HG02840 (cell line): ENCODE measurements around the gene KIAA1217.

Experiments used
- ATAC-seq: cut with Tn5 transposase; IDR thresholded peaks from one replicate; pipeline ENCODE4 v1.9.1; 2021; ENCODE audit warnings: mild to moderate bottlenecking, moderate library complexity, moderate number of reproducible peaks; ENCODE audit not compliant: unreplicated experiment, low FRiP score

KIAA1217 gene

DNA sequence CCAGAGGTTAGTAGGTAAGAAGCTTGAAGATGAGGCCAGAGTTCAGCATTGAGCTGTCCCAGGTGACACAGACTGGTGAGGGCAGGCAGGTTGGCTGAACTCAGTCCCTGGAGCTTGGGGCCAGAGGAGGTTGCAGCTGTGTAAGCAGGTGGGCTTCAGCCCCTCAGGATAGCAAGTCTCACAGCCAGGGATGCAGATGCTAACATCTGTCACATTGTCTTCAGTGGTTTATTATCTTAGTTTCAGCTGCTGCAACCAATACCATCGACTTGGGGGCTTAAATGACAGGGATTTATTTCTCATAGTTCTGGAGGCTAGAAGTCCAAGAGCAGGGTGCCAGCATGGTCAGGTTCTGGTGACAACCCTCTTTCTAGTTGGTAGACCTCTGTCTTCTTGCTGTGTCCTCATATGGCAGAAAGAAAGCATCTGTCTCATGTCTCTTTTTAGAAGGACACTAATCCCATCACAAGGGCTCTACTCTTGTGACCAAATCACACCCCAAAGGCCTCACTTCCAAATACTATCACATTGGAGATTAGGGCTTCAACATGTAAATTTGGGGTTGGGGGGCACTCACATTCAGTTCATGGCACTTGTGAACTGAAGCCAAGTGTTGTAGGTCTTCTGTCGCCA is 146.2 kb downstream of the KIAA1217 start:
- ATAC-seq, result no peak

DNA sequence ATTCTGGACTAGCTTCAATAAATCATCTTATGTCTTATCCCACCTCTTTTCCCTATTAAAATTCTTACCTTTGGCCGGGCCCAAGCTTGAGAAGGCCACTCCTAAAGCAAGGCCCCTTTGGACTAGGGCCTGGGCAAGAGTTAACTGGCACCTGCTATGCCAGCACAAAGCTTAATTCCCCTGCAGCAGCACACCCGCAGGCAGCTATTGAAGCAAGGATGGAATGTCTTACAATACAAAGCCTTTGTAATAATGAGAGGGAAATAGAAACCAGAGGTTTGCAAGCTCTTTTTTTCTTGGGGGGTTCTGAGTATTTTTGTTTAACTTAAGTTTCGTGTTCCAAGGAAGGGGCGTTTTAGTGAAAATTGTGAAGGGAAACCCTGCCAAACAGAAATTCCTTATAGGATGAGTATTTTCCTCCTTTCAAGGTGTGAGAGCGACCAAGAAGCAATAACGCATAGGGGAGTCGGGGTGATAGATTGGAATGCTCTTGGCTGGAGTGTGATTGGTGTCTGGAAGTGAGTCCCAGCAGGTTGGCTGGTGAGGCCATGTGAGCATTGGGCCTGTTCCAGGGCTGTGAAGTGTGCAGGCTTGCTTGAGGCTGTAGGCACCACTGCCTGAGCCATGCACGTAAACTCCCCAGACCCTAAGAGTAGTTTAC is 148.5 kb downstream of the KIAA1217 start:
- no peak for ATAC-seq

DNA sequence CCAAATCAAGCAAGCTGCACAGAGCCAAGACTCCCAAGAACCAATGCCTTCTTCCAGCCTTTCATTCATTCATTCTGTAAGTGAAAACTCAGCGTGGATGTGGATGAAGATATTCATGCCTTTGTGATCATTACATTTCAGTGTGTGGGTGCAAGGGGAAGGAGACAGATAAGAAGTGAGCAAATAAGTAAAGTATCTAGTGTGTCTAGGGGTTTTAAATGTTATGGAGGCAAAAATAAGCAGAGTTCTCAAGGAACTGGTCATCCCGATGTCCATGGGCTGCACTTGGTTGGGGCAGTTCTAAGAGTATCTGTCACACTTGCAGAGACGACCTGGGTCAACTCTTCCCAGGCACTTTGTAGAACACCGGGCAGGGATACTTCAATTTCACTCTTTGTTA is 149.1 kb downstream of the KIAA1217 start:
- no peak for ATAC-seq

DNA sequence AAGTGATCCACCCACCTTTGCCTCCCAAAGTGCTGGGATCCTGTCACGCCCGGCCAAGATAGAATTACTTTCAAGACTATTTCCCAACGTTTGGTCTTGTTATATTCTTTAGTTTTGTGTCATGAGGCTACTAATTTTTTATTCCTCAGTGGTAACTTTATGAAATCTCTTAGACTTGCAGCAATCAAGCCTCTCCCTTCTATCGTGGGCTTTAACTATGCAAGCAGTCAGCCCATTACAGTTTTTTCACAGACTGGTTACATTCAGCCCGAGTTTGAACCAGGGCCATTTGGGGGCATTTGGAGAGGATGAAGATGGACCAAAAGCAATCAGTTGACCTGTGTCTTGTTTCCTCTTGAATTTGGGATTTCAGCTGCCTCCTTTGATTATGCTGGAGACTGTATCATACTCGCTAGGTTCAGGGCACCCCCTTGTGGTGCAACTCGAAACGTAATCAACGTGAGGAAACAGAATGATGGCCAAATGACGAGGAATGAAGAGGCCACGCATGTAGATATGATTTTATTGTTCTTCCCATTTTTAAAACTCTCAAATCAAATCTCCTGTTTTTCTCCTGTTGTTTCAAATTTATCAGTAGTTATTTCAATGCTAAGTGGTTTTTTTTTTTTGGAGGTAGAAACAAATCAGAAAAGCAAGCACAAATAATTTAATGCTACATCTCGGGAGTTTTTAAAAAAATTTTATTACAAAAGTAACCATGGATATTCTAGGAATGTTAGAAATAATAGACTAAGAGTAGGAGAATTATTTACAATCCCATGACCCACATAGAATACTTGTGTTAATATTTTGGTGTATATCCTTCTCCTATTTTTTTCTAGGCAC is 151.6 kb downstream of the KIAA1217 start:
- ATAC-seq, result no peak

DNA sequence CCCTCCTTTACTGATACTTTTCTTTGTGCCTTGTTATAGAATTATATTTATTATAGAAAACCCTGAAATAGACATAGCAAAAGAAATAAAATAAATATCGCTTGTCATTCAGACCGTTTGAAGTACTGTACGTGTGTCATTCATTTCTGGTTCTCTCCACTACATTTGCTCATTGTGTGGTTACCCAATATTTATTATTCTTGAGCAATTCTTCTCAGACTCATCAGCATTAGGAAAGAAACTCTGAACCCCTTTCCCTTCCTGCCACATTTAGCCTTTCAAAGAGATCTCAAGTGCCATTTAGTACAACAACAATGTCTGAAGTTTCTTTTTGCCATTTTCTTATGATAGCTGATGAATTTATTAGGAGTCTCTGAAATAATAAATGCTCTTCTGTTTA is 154.1 kb downstream of the KIAA1217 start:
- ATAC-seq, result no peak

DNA sequence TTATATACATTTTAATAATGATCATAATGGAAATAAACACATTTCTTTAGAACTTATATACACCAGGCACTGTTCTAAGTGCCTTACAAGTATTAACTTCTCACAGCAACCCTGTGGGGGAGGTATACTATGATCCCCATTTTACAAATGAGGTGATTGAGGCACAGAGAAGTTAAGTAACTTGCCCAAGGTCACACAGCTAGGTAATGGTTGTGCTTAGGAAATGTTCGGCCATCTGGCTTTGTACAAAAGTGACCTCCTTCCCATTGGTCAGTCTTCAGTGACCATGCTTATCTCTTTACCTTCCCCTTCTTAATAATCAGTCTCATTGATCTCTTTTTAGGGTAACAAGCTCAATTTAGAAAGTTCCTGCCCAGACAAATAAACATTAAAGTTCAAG is 158.8 kb downstream of the KIAA1217 start:
- no peak for ATAC-seq

DNA sequence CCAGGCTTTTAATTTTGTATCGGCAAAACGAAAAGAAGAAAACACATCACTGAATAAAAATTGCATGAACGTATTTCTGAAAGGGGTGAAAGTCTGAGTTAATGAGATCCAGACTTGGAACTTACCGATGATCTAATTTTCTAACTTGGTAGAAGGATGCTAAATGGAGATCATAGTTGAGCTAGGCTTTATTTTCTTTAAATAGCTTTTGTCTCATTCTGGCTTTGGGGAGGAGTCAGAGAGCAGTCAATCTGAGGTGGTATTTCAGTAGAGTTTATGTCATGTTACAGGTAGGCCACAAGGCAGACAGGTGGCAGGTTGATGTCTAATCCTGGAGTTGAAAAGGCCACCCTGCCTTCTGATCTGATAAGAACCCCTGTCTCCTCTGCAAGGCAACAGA is 161.9 kb downstream of the KIAA1217 start:
- ATAC-seq, result no peak

DNA sequence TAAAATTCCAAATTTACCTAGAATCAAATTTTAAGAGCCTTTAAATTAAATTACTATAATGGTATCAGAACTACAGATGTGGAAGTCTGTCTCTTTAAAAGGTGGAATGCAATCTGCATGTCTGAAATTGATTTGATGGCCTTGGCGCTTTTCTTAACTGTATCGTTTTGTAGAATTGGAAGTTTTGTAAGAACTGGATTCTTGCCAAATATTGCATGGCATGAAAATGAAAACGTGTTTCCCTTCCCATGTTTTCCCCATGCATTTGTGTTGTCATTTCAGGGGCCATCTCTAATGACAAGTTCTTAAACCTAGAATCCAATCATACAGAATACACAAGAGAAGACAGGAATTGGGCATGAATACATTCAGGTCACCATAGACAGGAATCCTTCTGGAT is 162.5 kb downstream of the KIAA1217 start:
- no peak for ATAC-seq

DNA sequence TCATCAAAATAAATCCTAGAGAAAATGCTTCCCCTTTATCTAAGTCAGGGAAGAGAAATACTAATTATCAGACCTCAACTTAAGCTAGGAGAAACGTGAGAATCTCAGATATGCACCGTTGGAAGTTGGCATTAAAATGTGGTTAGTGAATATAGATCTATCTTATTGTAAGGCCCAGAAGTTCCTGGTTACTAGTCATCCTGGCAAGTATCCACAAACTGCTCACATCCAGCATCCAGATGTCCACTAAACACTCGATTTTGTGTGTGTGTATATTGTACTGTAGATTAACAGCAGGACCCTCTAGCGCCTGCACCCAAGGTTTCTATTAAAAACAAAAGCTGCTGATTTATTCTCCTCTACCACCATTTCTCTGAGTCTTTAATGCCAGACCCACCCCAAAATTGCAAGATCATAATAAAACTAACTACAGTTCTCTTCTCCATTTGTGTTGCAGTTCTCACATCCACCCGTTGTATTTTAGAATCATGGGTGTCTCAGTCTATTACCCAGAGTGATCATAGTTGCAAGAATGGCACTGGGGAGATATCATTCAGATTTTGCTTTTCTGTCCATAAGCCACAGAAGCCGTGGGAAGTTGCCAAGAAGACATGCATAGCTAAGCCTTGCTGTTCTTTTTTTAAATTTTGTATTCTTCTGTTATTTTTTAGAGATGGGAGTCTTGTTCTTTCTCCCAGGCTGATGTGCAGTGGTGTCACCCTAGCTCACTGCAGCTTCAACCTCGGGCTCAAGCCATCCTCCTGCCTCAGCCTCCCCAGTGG is 165.4 kb downstream of the KIAA1217 start:
- no peak for ATAC-seq

DNA sequence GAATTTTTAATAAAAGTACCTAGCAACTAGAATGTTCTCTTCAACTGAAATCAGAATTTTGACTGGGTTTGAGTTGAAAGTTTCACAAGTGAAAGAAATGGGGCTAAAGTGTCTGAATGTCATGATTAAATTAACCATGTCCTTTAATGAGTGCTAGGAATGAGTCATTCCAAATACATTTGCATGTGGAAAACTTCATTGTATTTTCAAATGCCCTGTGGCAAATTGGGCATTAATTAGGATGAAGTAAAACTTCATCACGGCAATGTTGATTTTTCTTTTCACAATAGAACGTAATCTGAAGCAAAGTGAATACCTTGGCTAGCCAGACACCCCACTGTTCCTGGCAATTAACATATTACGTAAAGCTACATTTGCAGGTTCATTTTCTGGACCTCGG is 166.6 kb downstream of the KIAA1217 start:
- ATAC-seq, result no peak

DNA sequence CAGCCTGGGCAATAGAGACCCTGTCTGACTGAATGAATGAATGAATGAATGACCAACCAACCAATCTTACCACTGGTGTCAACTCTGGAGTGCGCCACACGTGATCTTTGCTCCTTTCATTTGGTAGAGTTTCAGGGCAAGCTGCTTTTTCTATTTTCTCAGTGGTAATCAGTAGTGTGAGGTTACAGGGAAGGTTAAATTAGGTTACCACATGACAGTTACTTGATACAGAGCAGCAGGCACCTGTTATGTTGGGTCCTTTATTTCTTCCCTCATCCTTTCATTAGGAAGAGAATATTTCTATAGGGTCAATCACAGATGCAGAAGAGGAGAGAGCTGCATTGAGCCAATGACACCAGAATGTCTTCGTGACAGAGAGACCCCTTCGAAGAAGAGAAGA is 167.8 kb downstream of the KIAA1217 start:
- no peak for ATAC-seq

DNA sequence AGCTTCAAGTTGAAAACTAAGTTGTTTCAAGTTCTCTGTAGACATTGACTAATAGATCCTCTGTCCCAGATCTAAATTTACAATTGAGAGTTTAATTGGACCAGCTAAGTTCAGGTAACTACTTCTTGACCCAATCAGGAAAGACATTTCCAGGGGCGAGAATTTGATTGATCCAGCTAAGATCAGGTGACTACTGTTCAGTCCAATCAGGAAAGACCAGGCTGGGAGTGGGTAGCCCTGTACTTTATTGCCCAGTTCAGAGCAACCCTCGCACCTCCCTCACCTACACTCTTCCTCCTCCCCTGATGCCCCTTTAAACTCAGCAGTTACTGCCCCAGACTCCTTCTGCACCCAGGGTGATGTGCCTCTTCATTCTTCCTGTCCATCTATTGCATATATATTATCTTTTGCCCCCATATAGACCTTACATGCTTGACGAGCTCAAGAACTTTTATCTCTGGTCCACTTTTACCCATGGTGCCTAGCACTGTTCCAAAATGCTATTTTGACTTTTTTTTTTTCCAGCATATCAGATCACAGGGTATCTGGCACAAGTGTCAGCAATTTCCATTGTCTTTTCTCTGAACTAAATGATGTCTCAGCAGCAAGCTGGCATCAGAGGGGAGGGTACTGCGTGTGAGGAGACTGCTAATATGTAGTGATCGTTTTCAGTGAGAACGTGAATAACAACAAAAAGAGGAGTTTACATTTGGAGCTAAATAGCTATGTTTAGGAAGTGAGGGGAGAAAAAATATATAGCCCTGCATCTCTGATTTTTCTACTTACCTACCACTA is 169.4 kb downstream of the KIAA1217 start:
- no peak for ATAC-seq

DNA sequence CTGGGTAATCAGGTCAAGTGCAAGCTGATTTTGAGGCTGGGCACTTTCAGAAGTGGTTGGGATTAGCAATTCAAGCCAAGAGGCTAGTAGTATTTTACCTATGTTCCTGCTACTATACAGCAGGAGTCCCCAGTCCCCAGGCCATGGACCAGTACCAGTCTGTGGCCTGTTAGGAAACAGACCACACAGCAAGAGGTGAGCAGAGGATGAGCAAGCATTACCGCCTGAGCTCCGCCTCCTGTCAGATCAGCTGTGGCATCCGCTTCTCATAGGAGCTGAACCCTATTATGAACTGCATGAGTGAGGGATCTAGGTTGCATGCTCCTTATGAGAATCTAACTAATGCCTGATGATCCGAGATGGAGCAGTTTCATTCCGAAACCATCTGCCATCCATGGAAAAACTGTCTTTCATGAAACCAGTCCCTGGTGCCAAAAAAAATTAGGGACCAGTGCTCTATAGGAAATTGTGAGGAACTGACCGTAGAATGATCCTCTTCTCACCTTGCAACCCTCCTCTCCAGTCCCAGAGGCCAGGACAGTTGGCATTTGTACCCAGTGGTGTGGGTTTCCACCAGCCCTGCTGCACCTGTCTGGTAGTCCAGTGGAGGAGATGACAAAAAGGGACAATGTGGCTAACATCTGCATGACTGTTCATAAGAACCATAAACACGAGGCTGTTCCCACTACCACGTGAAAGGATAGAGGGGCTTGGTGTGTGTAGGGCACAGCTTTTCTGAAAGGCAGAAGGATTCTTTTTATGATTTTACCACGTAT is 172.5 kb downstream of the KIAA1217 start:
- no peak for ATAC-seq

DNA sequence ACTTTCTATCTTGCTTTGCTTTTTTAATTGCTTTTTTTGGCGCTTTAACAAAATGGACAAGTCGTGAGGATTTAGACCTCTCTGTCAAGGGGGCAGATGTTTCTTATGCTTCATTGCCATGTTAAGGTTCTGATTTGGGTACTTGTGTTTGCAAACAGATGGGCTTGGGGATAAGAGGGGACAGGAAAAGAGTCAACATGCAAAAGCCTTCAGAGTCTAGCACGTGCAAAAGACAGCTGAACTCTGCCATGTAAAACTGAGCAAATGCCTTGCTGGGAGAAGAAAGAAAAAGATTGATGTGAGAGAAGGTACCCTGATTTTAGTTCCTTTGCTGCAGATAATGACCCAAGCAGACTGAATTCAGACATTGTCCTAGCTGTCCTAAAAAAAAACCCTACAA is 173.1 kb downstream of the KIAA1217 start:
- ATAC-seq, result no peak

DNA sequence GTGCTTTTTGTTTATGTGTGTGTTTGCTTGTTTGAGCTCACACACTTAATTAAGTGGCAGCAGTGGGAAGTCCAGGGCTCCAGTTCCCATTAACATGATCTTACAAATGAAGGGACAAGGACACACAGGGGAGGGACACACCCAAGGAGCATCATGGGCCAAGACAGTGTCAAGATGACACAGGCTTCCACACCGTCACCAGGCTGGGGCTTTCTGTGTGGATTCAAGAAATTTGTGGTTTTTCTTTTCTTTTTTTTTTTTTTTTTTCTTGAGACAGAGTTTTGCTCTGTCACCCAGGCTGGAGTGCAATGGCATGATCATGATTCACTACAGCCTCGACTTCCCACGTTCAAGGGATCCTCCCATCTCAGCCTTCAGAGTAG is 173.6 kb downstream of the KIAA1217 start:
- ATAC-seq, result no peak

DNA sequence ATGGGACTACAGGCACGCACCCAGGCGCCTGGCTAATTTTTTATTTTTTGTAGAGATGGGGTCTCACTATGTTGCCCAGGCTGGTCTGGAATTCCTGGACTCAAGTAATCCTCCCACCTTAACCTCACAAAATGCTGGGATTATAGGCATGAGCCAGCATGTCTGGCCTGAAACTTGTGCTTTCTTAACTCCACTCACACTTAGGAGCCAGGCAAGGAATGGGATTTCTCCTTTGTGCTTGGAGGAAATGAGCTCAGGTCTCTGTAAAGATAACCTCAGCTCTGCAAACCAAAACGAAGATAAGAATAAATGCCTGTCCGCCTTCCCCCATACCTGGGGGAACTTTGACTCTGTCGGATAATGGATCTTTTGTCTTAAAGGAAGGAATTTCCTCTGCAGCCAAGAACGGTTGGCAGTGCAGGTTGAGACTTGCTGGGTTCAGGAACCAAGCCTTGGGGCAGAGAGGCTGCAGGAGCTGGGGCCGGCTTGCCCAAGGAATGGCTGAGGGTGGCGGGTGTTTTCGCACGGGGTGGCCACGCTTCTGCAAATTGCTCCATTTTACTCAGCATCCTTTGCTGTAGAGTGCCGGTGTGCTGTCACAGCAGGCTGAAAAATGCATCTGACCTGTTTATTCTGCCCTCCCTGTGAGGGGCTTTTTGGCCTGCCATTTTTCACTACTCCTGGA is 174.2 kb downstream of the KIAA1217 start:
- peak; percentile 62 for ATAC-seq

DNA sequence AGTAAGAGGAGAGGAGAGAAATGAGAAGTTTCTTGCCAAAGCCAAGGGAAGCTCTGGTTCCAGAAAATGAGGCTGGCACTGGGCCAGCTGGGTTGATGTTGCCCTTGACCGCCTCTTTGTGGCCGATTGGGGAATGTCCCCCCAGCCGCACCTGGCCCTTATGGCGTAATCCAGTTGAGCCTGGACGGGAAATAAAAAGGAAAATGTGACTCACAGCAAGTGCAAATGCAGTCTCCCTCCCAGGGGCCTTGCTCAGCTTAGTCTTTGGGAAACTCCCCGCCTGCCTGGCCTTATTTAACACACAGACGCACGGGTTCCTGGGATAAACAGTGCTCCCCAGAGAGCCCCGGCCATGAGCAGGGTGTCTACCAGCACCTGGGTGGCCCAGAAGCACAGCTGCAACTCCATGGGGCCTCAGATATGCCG is 174.8 kb downstream of the KIAA1217 start:
- peak; percentile 90 for ATAC-seq

DNA sequence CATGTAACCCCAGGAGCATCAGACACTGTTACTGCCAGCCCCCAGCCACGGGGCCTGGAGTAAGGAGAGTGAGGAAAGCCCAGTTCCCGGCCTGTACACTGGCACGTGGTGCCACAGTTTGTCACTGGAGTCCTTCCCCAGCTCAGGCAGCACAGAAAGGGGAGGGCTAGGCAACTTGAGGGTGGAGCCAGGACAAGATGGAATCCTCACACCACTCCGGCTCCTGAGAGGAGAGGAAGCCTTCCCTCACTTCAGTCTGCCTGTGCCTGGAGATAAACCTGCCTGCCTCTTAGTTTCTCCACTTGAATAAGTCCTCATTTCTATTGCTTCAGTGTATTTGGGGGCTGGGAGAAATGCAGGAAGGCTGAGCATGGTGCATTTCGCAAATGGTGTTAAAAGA is 176.0 kb downstream of the KIAA1217 start:
- no peak for ATAC-seq

DNA sequence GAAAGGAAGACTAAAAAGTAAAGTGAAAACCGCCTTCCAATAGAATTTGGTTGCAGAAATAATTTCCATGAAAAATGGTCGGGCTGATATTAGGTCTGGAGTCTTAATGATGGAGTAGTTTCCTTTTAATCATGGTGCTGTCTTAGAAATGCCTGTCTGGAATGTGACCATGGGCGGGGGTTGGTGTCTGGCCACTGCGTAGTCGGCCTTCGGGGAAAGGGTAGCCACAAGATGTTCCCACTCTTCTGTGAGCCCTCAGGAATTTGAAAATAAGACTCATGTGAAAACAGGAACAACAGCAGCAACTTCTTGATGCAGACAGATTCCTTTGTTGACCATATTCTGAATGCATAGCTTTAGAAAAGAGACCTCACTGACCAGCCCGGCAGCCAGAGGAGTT is 176.8 kb downstream of the KIAA1217 start:
- ATAC-seq, result no peak
